Mesendoderm (in vitro differentiated cells): ENCODE results near the gene DDB1.
A peak's percentile ranks its signal among the peaks of the same experiment; 100 is the strongest.

Experiments
- DNase-seq: peaks from one replicate; pipeline ENCODE4 v3.0.0; 2013
- H2AK5ac ChIP-seq: 2 replicates; pipeline ENCODE4 v1.6.1; 2013; ENCODE audit warnings: low read length, inconsistent platforms
- H2BK120ac ChIP-seq: 2 replicates; pipeline ENCODE4 v1.6.1; 2013; ENCODE audit warnings: low read depth, mild to moderate bottlenecking, low read length, moderate library complexity, mixed read lengths
- H2BK15ac ChIP-seq: replicated peaks from 2 replicates; pipeline ENCODE4 v1.6.1; 2013; ENCODE audit warnings: low read depth, mild to moderate bottlenecking, moderate library complexity
- H2BK5ac ChIP-seq: 2 replicates; pipeline ENCODE4 v1.6.1; 2013; ENCODE audit warnings: low read length, inconsistent platforms
- H3K18ac ChIP-seq: 2 replicates; pipeline ENCODE4 v1.6.1; 2013; ENCODE audit warnings: mild to moderate bottlenecking, low read length, mixed read lengths
- H3K23ac ChIP-seq: one replicate; pipeline ENCODE4 v1.6.1; 2013; ENCODE audit warnings: low read length
- H3K27ac ChIP-seq: 2 replicates; pipeline ENCODE4 v1.5.1; 2013; ENCODE audit warnings: low read depth, mild to moderate bottlenecking, inconsistent platforms, low read length, moderate library complexity
- H3K27me3 ChIP-seq: 2 replicates; pipeline ENCODE4 v1.6.1; 2013; ENCODE audit warnings: low read length, control low read depth, mild to moderate bottlenecking, inconsistent platforms; ENCODE audit not compliant: insufficient read depth, poor library complexity
- H3K36me3 ChIP-seq: 2 replicates; pipeline ENCODE4 v1.6.1; 2013; ENCODE audit warnings: low read length, inconsistent platforms; ENCODE audit not compliant: control insufficient read depth, insufficient read depth
- H3K4ac ChIP-seq: one replicate; pipeline ENCODE4 v1.6.1; 2013; ENCODE audit warnings: low read depth, mild to moderate bottlenecking, low read length, moderate library complexity
- H3K4me1 ChIP-seq: 2 replicates; pipeline ENCODE4 v1.6.1; 2013; ENCODE audit warnings: low read depth, low read length, inconsistent platforms; ENCODE audit not compliant: control insufficient read depth
- H3K4me2 ChIP-seq: 2 replicates; pipeline ENCODE4 v1.6.1; 2013; ENCODE audit warnings: low read length
- H3K4me3 ChIP-seq: 2 replicates; pipeline ENCODE4 v1.5.1; 2013; ENCODE audit warnings: mild to moderate bottlenecking, low read length
- H3K56ac ChIP-seq: one replicate; pipeline ENCODE4 v1.6.1; 2013; ENCODE audit warnings: low read length
- H3K79me1 ChIP-seq: 2 replicates; pipeline ENCODE4 v1.6.1; 2013; ENCODE audit warnings: low read length, inconsistent platforms
- H3K79me2 ChIP-seq: 2 replicates; pipeline ENCODE4 v1.6.1; 2013; ENCODE audit warnings: mild to moderate bottlenecking, low read length; ENCODE audit not compliant: control insufficient read depth, insufficient read depth
- H3K9ac ChIP-seq: 2 replicates; pipeline ENCODE4 v1.6.1; 2013; ENCODE audit warnings: low read length, inconsistent platforms
- H4K5ac ChIP-seq: one replicate; pipeline ENCODE4 v1.6.1; 2013; ENCODE audit warnings: low read length
- H4K8ac ChIP-seq: one replicate; pipeline ENCODE4 v1.6.1; 2013; ENCODE audit warnings: low read depth, mild to moderate bottlenecking, control low read depth, low read length, moderate library complexity
- WGBS: extraction: QIAGEN DNeasy Blood & Tissue Kit; methylation state at CpG from one replicate; pipeline ENCODE4 v1.1.7; 2013; ENCODE audit warnings: low lambda C conversion rate, missing lambda C conversion rate; ENCODE audit not compliant: insufficient coverage; ENCODE audit errors: extremely low coverage; 5-methylcytosine and 5-hydroxymethylcytosine counted together

Gene DDB1

GRCh38 chr11:61337706-61338470 is 5.0 kb upstream of the DDB1 start:
- Histone ChIP-seq H2BK120ac (no peak overlapping the region), H2AK5ac (no peak overlapping the region), H3K4me3 (no peak overlapping the region), H4K5ac (no peak overlapping the region), H3K9ac (no peak overlapping the region), H4K8ac (no peak overlapping the region), H3K56ac (no peak overlapping the region), H3K79me1 (no peaks in the 10 kb centered on the region), H3K4me2 (no peak overlapping the region), H2BK5ac (no peak overlapping the region), H3K79me2 (no peaks in the 10 kb centered on the region), H3K27me3 (no peaks in the 10 kb centered on the region), H3K27ac (no peak overlapping the region), H3K23ac (no peak overlapping the region), H3K4ac (no peak overlapping the region), H3K36me3 (no peaks in the 10 kb centered on the region), H2BK15ac (no peak overlapping the region), H3K18ac (no peak overlapping the region), H3K4me1 (peaks cover 4% of the 10 kb centered on the region)
- DNase-seq = no peak
- WGBS = no CpG with 5 or more reads among the region's 15 CpGs

- Histone ChIP-seq H3K4me2 (no peak overlapping the region), H3K9ac (peak overlapping the region; percentile 30), H3K27ac (no peak overlapping the region), H2AK5ac (no peak overlapping the region), H2BK5ac (no peak overlapping the region), H3K18ac (no peak overlapping the region), H3K79me2 (peaks cover 15% of the 10 kb centered on the region), H3K4ac (no peak overlapping the region), H3K4me3 (no peak overlapping the region), H3K79me1 (no peaks in the 10 kb centered on the region), H3K4me1 (peaks cover 6% of the 10 kb centered on the region), H2BK15ac (no peak overlapping the region), H3K23ac (no peak overlapping the region), H3K56ac (peak overlapping the region; percentile 43), H3K27me3 (no peaks in the 10 kb centered on the region), H4K8ac (no peak overlapping the region), H3K36me3 (no peaks in the 10 kb centered on the region), H2BK120ac (no peak overlapping the region), H4K5ac (no peak overlapping the region)
- DNase-seq = peak; percentile 91
- no CpG with 5 or more reads among the region's 8 CpGs for WGBS
Observed at GRCh38 chr11:61336171-61336935, 3.4 kb upstream of the DDB1 start.

GRCh38 chr11:61335355-61335710 is 2.4 kb upstream of the DDB1 start:
- Histone ChIP-seq H2BK120ac (no peak overlapping the region), H3K27me3 (no peaks in the 10 kb centered on the region), H2AK5ac (no peak overlapping the region), H2BK15ac (no peak overlapping the region), H3K56ac (peak overlapping the region; percentile 46), H3K4me1 (peaks cover 6% of the 10 kb centered on the region), H3K36me3 (no peaks in the 10 kb centered on the region), H3K4me3 (no peak overlapping the region), H3K9ac (peak overlapping the region; percentile 19), H3K4me2 (no peak overlapping the region), H3K23ac (no peak overlapping the region), H4K5ac (no peak overlapping the region), H3K79me2 (peaks cover 24% of the 10 kb centered on the region), H3K18ac (no peak overlapping the region), H3K79me1 (no peaks in the 10 kb centered on the region), H2BK5ac (no peak overlapping the region), H3K4ac (no peak overlapping the region), H3K27ac (no peak overlapping the region), H4K8ac (no peak overlapping the region)
- DNase-seq = no peak
- WGBS = no CpG with 5 or more reads among the region's 1 CpG

GRCh38 chr11:61334434-61335354 is 1.8 kb upstream of the DDB1 start:
- no peak overlapping the region for H2BK120ac ChIP-seq
- peak overlapping the region; percentile 78 for H3K56ac ChIP-seq
- H3K27me3 ChIP-seq = no peaks in the 10 kb centered on the region
- H2BK5ac ChIP-seq = no peak overlapping the region
- no peak overlapping the region for H3K4me2 ChIP-seq
- H2AK5ac ChIP-seq = peak overlapping the region; percentile 57
- peaks cover 30% of the 10 kb centered on the region for H3K79me2 ChIP-seq
- no peak overlapping the region for H3K27ac ChIP-seq
- H3K79me1 ChIP-seq = no peaks in the 10 kb centered on the region
- H3K9ac ChIP-seq = peak overlapping the region; percentile 39
- no peak overlapping the region for H4K5ac ChIP-seq
- peaks cover 6% of the 10 kb centered on the region for H3K4me1 ChIP-seq
- no peaks in the 10 kb centered on the region for H3K36me3 ChIP-seq
- no peak overlapping the region for H3K18ac ChIP-seq
- no peak overlapping the region for H3K4me3 ChIP-seq
- no peak overlapping the region for H4K8ac ChIP-seq
- no peak overlapping the region for H3K23ac ChIP-seq
- WGBS = no CpG with 5 or more reads among the region's 16 CpGs
- H2BK15ac ChIP-seq = no peak overlapping the region
- H3K4ac ChIP-seq = no peak overlapping the region
- DNase-seq = peak; percentile 41

GRCh38 chr11:61333550-61334433 is 887 bp upstream of the DDB1 start:
- Histone ChIP-seq H2AK5ac (peak overlapping the region; percentile 80), H4K8ac (no peak overlapping the region), H3K4me2 (peak overlapping the region; percentile 96), H3K36me3 (peaks cover 1% of the 10 kb centered on the region), H3K9ac (peak overlapping the region; percentile 94), H3K79me2 (peaks cover 38% of the 10 kb centered on the region), H2BK15ac (no peak overlapping the region), H3K23ac (peak overlapping the region; percentile 91), H4K5ac (peak overlapping the region; percentile 86), H3K4me3 (peak overlapping the region; percentile 47), H3K18ac (peak overlapping the region; percentile 89), H3K27ac (peak overlapping the region; percentile 58), H2BK120ac (no peak overlapping the region), H3K56ac (peak overlapping the region; percentile 100), H3K79me1 (peaks cover 2% of the 10 kb centered on the region), H3K4me1 (peaks cover 6% of the 10 kb centered on the region), H3K4ac (peak overlapping the region; percentile 66), H2BK5ac (peak overlapping the region; percentile 15), H3K27me3 (no peaks in the 10 kb centered on the region)
- DNase-seq = no peak
- no CpG with 5 or more reads among the region's 19 CpGs for WGBS
